Panc1 (cell line): ENCODE data around the gene ANTXR2. TPM values are rescaled to one million over a fixed set of nuclear protein-coding genes. Genes with fewer than 3 reads are reported as not detected.

Experiments
- ATAC-seq: fragments of 200-7000 bp; cut with Tn5 transposase; 2 replicates; pipeline ENCODE4 v1.9.1; 2020; ENCODE audit warnings: mild to moderate bottlenecking, moderate library complexity
- BruUV-seq: library from RNA; stranded (reverse); fragments of 400-500 nt; replicated peaks from 2 replicates; lab custom pipeline; 2021; lab: Mats Ljungman, UMichigan
- CTCF ChIA-PET: fragments of 300-600 bp; sonication (Branson Sonifier 250); formaldehyde crosslinking; loops from one replicate; lab custom pipeline; 2022; ENCODE audit warnings: antibody characterized with exemption; lab: Charles Lee
- POLR2A ChIA-PET: fragments of 300-600 bp; sonication (Branson Sonifier 250); formaldehyde crosslinking; loops from one replicate; lab custom pipeline; 2022; ENCODE audit warnings: antibody characterized with exemption; lab: Charles Lee
- DNase-seq: peaks from one replicate; pipeline ENCODE4 v3.0.0-alpha.2; 2010; ENCODE audit warnings: low read depth, low spot score
- H3K27ac ChIP-seq: 2 replicates; pipeline ENCODE4 v1.5.1; 2011; ENCODE audit warnings: mild to moderate bottlenecking, low read length, inconsistent platforms
- H3K27me3 ChIP-seq: fragments of 200-500 bp; sonication (Bioruptor generic); 2 replicates; pipeline ENCODE4 v1.6.0; 2014; ENCODE audit warnings: low read length, inconsistent platforms; ENCODE audit not compliant: control insufficient read depth, insufficient read depth
- H3K36me3 ChIP-seq: fragments of 200-500 bp; sonication (Bioruptor generic); 2 replicates; pipeline ENCODE4 v1.5.1; 2014; ENCODE audit warnings: inconsistent platforms, mild to moderate bottlenecking, low read length, moderate library complexity; ENCODE audit not compliant: control insufficient read depth, insufficient read depth
- H3K4me1 ChIP-seq: 2 replicates; pipeline ENCODE4 v1.5.1; 2011; ENCODE audit warnings: inconsistent platforms, mild to moderate bottlenecking, low read length, moderate library complexity; ENCODE audit not compliant: control insufficient read depth, insufficient read depth
- H3K4me3 ChIP-seq, 2 experiments: 2 replicates each; pipeline ENCODE4 v1.5.1; 2011 to 2012; ENCODE audit warnings: low read depth in 2 of 2, low read length in 2 of 2, mild to moderate bottlenecking in 2 of 2, inconsistent platforms in 1 of 2, moderate library complexity in 1 of 2
- H3K9me3 ChIP-seq: fragments of 200-500 bp; sonication (Bioruptor generic); 2 replicates; pipeline ENCODE4 v1.5.1; 2014; ENCODE audit warnings: low read depth, mild to moderate bottlenecking, inconsistent platforms, low read length, moderate library complexity; ENCODE audit not compliant: control insufficient read depth, insufficient read depth
- CTCF ChIP-seq: fragments of 450-650 bp; IDR thresholded peaks from 2 replicates; pipeline ENCODE4 v1.5.1; 2017; ENCODE audit warnings: mild to moderate bottlenecking
- POLR2AphosphoS5 ChIP-seq: IDR thresholded peaks from 2 replicates; pipeline ENCODE4 v1.6.1; 2012; ENCODE audit warnings: mild to moderate bottlenecking, low read depth, low read length, moderate library complexity
- REST ChIP-seq, 2 experiments: IDR thresholded peaks; 2 replicates each; pipeline ENCODE4 v1.6.1; 2011 to 2012; ENCODE audit warnings: low read depth in 2 of 2, control low read depth in 1 of 2, low read length in 1 of 2, mild to moderate bottlenecking in 1 of 2, moderate library complexity in 1 of 2; ENCODE audit not compliant: insufficient read depth in 1 of 2
- SIN3A ChIP-seq: IDR thresholded peaks from 2 replicates; pipeline ENCODE4 v1.6.1; 2012; ENCODE audit warnings: low read depth, mild to moderate bottlenecking, low read length, moderate library complexity, borderline replicate concordance; ENCODE audit not compliant: insufficient read depth
- TCF7L2 ChIP-seq: IDR thresholded peaks from 2 replicates; pipeline ENCODE4 v1.6.1; 2011; ENCODE audit warnings: mild to moderate bottlenecking, low read depth, low read length, inconsistent platforms
- in situ Hi-C: cut with HindIII; loops from 2 replicates; pipeline ENCODE4 v1.10.0; 2016; ENCODE audit warnings: low sequenced_read_pairs, low pct_unique_long_range_greater_than_20kb
- intact Hi-C: fragments of 100-400 bp; cut with micrococcal nuclease; formaldehyde crosslinking; loops from one replicate; pipeline ENCODE4 v1.10.0; 2022; ENCODE audit not compliant: unreplicated experiment
- total RNA-seq: library from RNA; stranded (reverse); gene quantifications from one replicate; pipeline ENCODE4 v1.2.1, GENCODE V29; 2021; ENCODE audit not compliant: unreplicated experiment

Gene ANTXR2
- total RNA-seq, 1 experiment from 2014 or later = 27.8 TPM

GRCh38 chr4:79886557-79886956 lies 186.5 kb downstream of the ANTXR2 start:
- no peaks in the 10 kb centered on the region for H3K36me3 ChIP-seq
- POLR2A ChIA-PET = no interaction called here
- ATAC-seq (no peak), DNase-seq (no peak)
- no peaks in the 10 kb centered on the region for H3K27me3 ChIP-seq
- TF ChIP-seq CTCF (no peak), TCF7L2 (no peak), POLR2AphosphoS5 (no peak), SIN3A (no peak), REST (IDR thresholded peaks at IDR 0.05; ENCODE audit: insufficient read depth in 1 of 2, low read depth in 2 of 2, low read length in 1 of 2) (no peak)
- CTCF ChIA-PET = no interaction called here
- intact Hi-C loops (no loop called here), in situ Hi-C loops (no loop called here)
- H3K27ac ChIP-seq = no peak overlapping the region
- H3K4me3 ChIP-seq = no peak overlapping the region
- no peaks in the 10 kb centered on the region for H3K4me1 ChIP-seq
- no TSS peak for BruUV-seq
- H3K9me3 ChIP-seq = no peaks in the 10 kb centered on the region

- Histone ChIP-seq H3K27me3 (no peaks in the 10 kb centered on the region), H3K27ac (no peak overlapping the region), H3K9me3 (no peaks in the 10 kb centered on the region), H3K4me3 (no peak overlapping the region), H3K4me1 (no peaks in the 10 kb centered on the region), H3K36me3 (no peaks in the 10 kb centered on the region)
- ChIA-PET POLR2A (no interaction called here), CTCF (no interaction called here)
- no peak for DNase-seq
- intact Hi-C loops (no loop called here), in situ Hi-C loops (no loop called here)
- no peak for TF ChIP-seq SIN3A
- TF ChIP-seq CTCF = no peak
- TF ChIP-seq TCF7L2 = no peak
- TF ChIP-seq REST (IDR thresholded peaks at IDR 0.05; ENCODE audit: insufficient read depth in 1 of 2, low read depth in 2 of 2, low read length in 1 of 2) = no peak
- no peak for TF ChIP-seq POLR2AphosphoS5
- no TSS peak for BruUV-seq
- ATAC-seq = no peak
These were observed 187.0 kb downstream of the ANTXR2 start for GRCh38 chr4:79886021-79886420.
